GM12878 (cell line): ENCODE measurements around the gene UPF1. TPM values are rescaled to one million over a fixed set of nuclear protein-coding genes. Genes with fewer than 3 reads are reported as not detected.
"Not testable (repeated sequence)": the region's sequence is repeated elsewhere in the genome, so short reads cannot be mapped to it uniquely, and the experiment has no call there.

Source experiments
- ATAC-seq: fragments of 200-7000 bp; cut with Tn5 transposase; 3 replicates; pipeline ENCODE4 v1.9.1; 2020; ENCODE audit warnings: mild to moderate bottlenecking, moderate library complexity
- BruUV-seq: library from RNA; stranded (reverse); fragments of 400-500 nt; replicated peaks from 2 replicates; lab custom pipeline; 2021; lab: Mats Ljungman, UMichigan
- CTCF ChIA-PET: fragments of 300-600 bp; sonication (Branson Sonifier 250); formaldehyde crosslinking; extraction: SDS; loops from one replicate; lab custom pipeline; 2021; ENCODE audit warnings: inconsistent platforms; lab: Yijun Ruan, JAX
- POLR2A ChIA-PET: fragments of 350-600 bp; formaldehyde crosslinking; extraction: SDS; loops from one replicate; lab custom pipeline; 2021; ENCODE audit warnings: inconsistent platforms; lab: Charles Lee
- RAD21 ChIA-PET: fragments of 300-600 bp; sonication (Branson Sonifier 250); formaldehyde crosslinking; loops from one replicate; lab custom pipeline; 2023; ENCODE audit warnings: antibody characterized with exemption; ENCODE audit not compliant: unreplicated experiment; lab: Charles Lee
- SMC1A ChIA-PET: fragments of 300-600 bp; sonication (Branson Sonifier 250); formaldehyde crosslinking; loops from one replicate; lab custom pipeline; 2023; ENCODE audit not compliant: unreplicated experiment, uncharacterized antibody; lab: Charles Lee
- DNase-seq: peaks from one replicate; pipeline ENCODE4 v3.0.0-alpha.2; 2011; ENCODE audit warnings: low read depth, low spot score
- FAIRE-seq: peaks from 3 replicates; lab custom pipeline; 2011; peaks lifted over from hg19 to GRCh38; lab: Jason Lieb, UNC
- H2AFZ ChIP-seq: 2 replicates; pipeline ENCODE4 v1.6.0; 2011; ENCODE audit warnings: low read depth, low read length, control low read depth; ENCODE audit not compliant: control insufficient read depth
- H3K27ac ChIP-seq: 2 replicates; pipeline ENCODE4 v1.5.1; 2011; ENCODE audit warnings: control low read depth; ENCODE audit not compliant: control insufficient read depth, insufficient read depth
- H3K27me3 ChIP-seq, 2 experiments: replicated peaks in 1 of 2; 2 replicates each; pipeline versions ENCODE4 v1.6.0 to v1.6.1; 2011; ENCODE audit warnings: low read length in 1 of 2; ENCODE audit not compliant: control insufficient read depth in 2 of 2, insufficient read depth in 2 of 2
- H3K36me3 ChIP-seq, 2 experiments: 2 replicates each; pipeline ENCODE4 v1.5.1; 2011; ENCODE audit warnings: low read length in 1 of 2; ENCODE audit not compliant: control insufficient read depth in 2 of 2, insufficient read depth in 2 of 2
- H3K4me1 ChIP-seq: 2 replicates; pipeline ENCODE4 v1.6.1; 2011; ENCODE audit warnings: mild to moderate bottlenecking, low read length, moderate library complexity, mixed read lengths; ENCODE audit not compliant: control insufficient read depth, insufficient read depth
- H3K4me2 ChIP-seq: 2 replicates; pipeline ENCODE4 v1.6.0; 2011; ENCODE audit warnings: control low read depth; ENCODE audit not compliant: control insufficient read depth, insufficient read depth
- H3K4me3 ChIP-seq: fragments of 200-600 bp; sonication (generic); 2 replicates; pipeline ENCODE4 v1.5.1; 2016
- H3K79me2 ChIP-seq: 2 replicates; pipeline ENCODE4 v1.6.0; 2011; ENCODE audit warnings: low read length; ENCODE audit not compliant: control insufficient read depth, insufficient read depth
- H3K9ac ChIP-seq: 2 replicates; pipeline ENCODE4 v1.8.0; 2011; ENCODE audit warnings: low read length, control low read depth, mixed read lengths; ENCODE audit not compliant: control insufficient read depth, insufficient read depth
- H3K9me3 ChIP-seq: replicated peaks from 3 replicates; pipeline ENCODE4 v1.5.1; 2011; ENCODE audit warnings: mild to moderate bottlenecking, low read length; ENCODE audit not compliant: control insufficient read depth, insufficient read depth
- H4K20me1 ChIP-seq: 2 replicates; pipeline ENCODE4 v1.6.0; 2011; ENCODE audit not compliant: control insufficient read depth, insufficient read depth
- KLF5 ChIP-seq: fragments of 450-650 bp; IDR thresholded peaks from 2 replicates; pipeline ENCODE4 v1.6.1; 2014; ENCODE audit warnings: mild to moderate bottlenecking; ENCODE audit not compliant: partially characterized antibody
- NBN ChIP-seq: fragments of 450-650 bp; IDR thresholded peaks from 2 replicates; pipeline ENCODE4 v1.6.1; 2016
- NFYA ChIP-seq: IDR thresholded peaks from 2 replicates; pipeline ENCODE4 v1.6.1; 2011; ENCODE audit warnings: low read depth, mild to moderate bottlenecking, low read length, improper control_type of control experiment, borderline replicate concordance
- NRF1 ChIP-seq: conservative IDR thresholded peaks from 2 replicates; pipeline ENCODE4 v1.6.1; 2011; ENCODE audit warnings: mild to moderate bottlenecking, low read depth, low read length, improper control_type of control experiment
- SP1 ChIP-seq: IDR thresholded peaks from one replicate; pipeline ENCODE4 v1.6.1; 2011; ENCODE audit warnings: low read depth, low read length
- SUPT20H ChIP-seq: IDR thresholded peaks from 2 replicates; pipeline ENCODE4 v1.6.1; 2011; ENCODE audit warnings: low read depth, mild to moderate bottlenecking, low read length, moderate library complexity, borderline replicate concordance; ENCODE audit not compliant: control insufficient read depth
- TCF3 ChIP-seq: IDR thresholded peaks from 2 replicates; pipeline ENCODE4 v1.6.1; 2012; ENCODE audit warnings: low read depth, mild to moderate bottlenecking, low read length, borderline replicate concordance; ENCODE audit not compliant: insufficient read depth
- ZNF217 ChIP-seq: fragments of 450-650 bp; IDR thresholded peaks from 2 replicates; pipeline ENCODE4 v1.6.1; 2017; ENCODE audit warnings: antibody characterized with exemption, mild to moderate bottlenecking
- ZNF384 ChIP-seq: IDR thresholded peaks from 2 replicates; pipeline ENCODE4 v1.6.1; 2012; ENCODE audit warnings: low read depth, mild to moderate bottlenecking, low read length, improper control_type of control experiment, borderline replicate concordance
- WGBS: methylation state at CpG from one replicate; pipeline ENCODE4 v1.1.6; 2016; ENCODE audit warnings: low lambda C conversion rate; ENCODE audit not compliant: insufficient replicate concordance, insufficient coverage; ENCODE audit errors: missing lambda C conversion rate; 5-methylcytosine and 5-hydroxymethylcytosine counted together
- in situ Hi-C: fragments of 300-500 bp; cut with MboI; formaldehyde crosslinking; loops from 9 replicates; pipeline ENCODE4 v1.14.3; 2018; ENCODE audit warnings: mixed read lengths
- intact Hi-C: fragments of 100-400 bp; cut with micrococcal nuclease; formaldehyde crosslinking; loops from one replicate; pipeline ENCODE4 v1.14.2; 2022; ENCODE audit not compliant: unreplicated experiment
- polyA plus RNA-seq, 11 experiments: library from polyadenylated mRNA; depleted of rRNA in 4 of 11; unstranded in 6 of 11; stranded (reverse) in 5 of 11; fragments of >200 nt; fragmentation: Nextera tagmentation in 4 of 11; fragmentation: Illumina TruSeq in 1 of 11; extraction: Ambion mirVana in 4 of 11; extraction: Trizol in 1 of 11; gene quantifications; 1 replicate in 1 of 11; 2 replicates in 10 of 11; pipeline versions ENCODE4 v1.2.1 to v1.2.3, GENCODE V29; 2011 to 2016; ENCODE audit warnings: inconsistent platforms in 2 of 11, missing spikeins in 2 of 11, low read depth in 1 of 11
- total RNA-seq, 4 experiments: library from RNA; depleted of rRNA in 3 of 4; stranded (reverse); fragments of >200 nt in 3 of 4; fragmentation: Illumina TruSeq in 1 of 4; extraction: Trizol in 1 of 4; gene quantifications; 2 replicates each; pipeline versions ENCODE4 v1.2.1 to v1.2.3, GENCODE V29; 2013 to 2021
- TF ChIP-seq, protein P1 (sequence below): fragments of 450-650 bp; IDR thresholded peaks from 2 replicates; pipeline ENCODE4 v1.6.1; 2016; ENCODE audit warnings: mild to moderate bottlenecking
- TF ChIP-seq, protein P2 (sequence below): fragments of 450-650 bp; IDR thresholded peaks from 2 replicates; pipeline ENCODE4 v1.6.1; 2014; ENCODE audit warnings: mild to moderate bottlenecking
- TF ChIP-seq, protein P3 (sequence below): IDR thresholded peaks from 2 replicates; pipeline ENCODE4 v1.6.1; 2012; ENCODE audit warnings: low read depth, low read length, improper control_type of control experiment

UPF1 gene
- total and polyA plus RNA-seq, 10 of the 15 experiments (the other 5 are each of a cell fraction or from before 2014, with no cell fraction given) = 0.58 to 80.9 (median 18.7) TPM

DNA sequence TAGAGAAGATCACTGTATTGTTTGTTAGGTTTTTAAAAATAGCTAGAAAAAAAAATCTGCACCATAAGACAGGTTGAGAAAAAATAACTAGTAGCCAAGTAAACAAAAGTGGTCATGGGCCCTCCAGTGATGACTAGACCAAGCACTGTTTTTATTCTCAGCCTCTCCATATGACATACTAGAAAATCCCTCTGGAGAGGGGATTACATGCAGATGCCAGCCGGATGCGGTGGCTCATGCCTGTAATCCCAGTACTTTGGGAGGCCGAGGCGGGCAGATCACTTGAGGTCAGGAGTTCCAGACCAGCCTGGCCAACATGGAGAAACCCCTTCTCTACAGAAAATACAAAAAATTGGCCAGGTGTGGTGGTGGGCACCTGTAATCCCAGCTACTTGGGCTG, 15.1 kb upstream of the UPF1 start:
- H3K4me2 ChIP-seq, in situ Hi-C loops, H4K20me1 ChIP-seq, H3K9me3 ChIP-seq, DNase-seq, H3K36me3 ChIP-seq, H2AFZ ChIP-seq, BruUV-seq, H3K4me3 ChIP-seq, H3K27ac ChIP-seq, H3K79me2 ChIP-seq, RAD21 ChIA-PET, FAIRE-seq, intact Hi-C loops, CTCF ChIA-PET, H3K27me3 ChIP-seq, H3K9ac ChIP-seq, SMC1A ChIA-PET, H3K4me1 ChIP-seq, POLR2A ChIA-PET, ATAC-seq: not testable (repeated sequence)
- WGBS = 50% methylated on average over 4 of the region's 4 CpGs

DNA sequence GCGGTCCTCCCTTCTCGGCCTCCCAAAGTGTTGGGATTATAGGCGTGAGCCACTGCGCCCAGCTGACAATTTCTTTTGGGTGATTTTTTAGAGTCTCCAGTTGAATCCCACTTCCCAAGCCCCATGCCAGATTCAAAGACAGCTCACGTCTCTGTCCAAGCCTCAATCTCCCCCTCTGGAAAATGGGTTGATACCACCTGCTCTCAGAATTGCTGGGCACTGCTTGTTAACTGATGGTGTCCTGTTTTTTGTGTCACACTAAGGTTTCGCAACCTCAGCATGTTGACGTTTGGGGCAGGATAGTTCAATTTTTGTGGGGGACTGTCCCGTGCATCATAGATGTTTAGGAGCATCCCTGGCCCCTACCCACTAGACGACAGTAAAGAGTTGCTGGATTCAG, 14.2 kb upstream of the UPF1 start:
- WGBS = 56% methylated on average over 9 of the region's 9 CpGs
- CTCF ChIA-PET = no interaction called here

More for the DNA sequence above, 14.2 kb upstream of the UPF1 start:
- Histone ChIP-seq H3K4me3 (no peak overlapping the region), H3K4me2 (no peak overlapping the region), H3K9me3 (no peaks in the 10 kb centered on the region), H3K79me2 (no peaks in the 10 kb centered on the region), H3K36me3 (no peaks in the 10 kb centered on the region), H3K9ac (no peak overlapping the region), H4K20me1 (no peaks in the 10 kb centered on the region), H2AFZ (no peak overlapping the region), H3K4me1 (no peaks in the 10 kb centered on the region), H3K27ac (no peak overlapping the region), H3K27me3 (no peaks in the 10 kb centered on the region; a peak in 1 of 4 replicates)
- no TSS peak for BruUV-seq
- DNase-seq = no peak
- no peak for ATAC-seq
- ChIA-PET POLR2A (no interaction called here), RAD21 (no interaction called here), SMC1A (no interaction called here)
- in situ Hi-C loops (no loop called here), intact Hi-C loops (no loop called here)
- TF ChIP-seq NFYA (no peak), NBN (no peak), SUPT20H (no peak), NRF1 (no peak), SP1 (no peak), ZNF384 (no peak), ZNF217 (no peak), TCF3 (no peak), KLF5 (no peak)
- TF ChIP-seq, protein P1, sequence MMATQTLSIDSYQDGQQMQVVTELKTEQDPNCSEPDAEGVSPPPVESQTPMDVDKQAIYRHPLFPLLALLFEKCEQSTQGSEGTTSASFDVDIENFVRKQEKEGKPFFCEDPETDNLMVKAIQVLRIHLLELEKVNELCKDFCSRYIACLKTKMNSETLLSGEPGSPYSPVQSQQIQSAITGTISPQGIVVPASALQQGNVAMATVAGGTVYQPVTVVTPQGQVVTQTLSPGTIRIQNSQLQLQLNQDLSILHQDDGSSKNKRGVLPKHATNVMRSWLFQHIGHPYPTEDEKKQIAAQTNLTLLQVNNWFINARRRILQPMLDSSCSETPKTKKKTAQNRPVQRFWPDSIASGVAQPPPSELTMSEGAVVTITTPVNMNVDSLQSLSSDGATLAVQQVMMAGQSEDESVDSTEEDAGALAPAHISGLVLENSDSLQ = no peak
- TF ChIP-seq, protein P2, sequence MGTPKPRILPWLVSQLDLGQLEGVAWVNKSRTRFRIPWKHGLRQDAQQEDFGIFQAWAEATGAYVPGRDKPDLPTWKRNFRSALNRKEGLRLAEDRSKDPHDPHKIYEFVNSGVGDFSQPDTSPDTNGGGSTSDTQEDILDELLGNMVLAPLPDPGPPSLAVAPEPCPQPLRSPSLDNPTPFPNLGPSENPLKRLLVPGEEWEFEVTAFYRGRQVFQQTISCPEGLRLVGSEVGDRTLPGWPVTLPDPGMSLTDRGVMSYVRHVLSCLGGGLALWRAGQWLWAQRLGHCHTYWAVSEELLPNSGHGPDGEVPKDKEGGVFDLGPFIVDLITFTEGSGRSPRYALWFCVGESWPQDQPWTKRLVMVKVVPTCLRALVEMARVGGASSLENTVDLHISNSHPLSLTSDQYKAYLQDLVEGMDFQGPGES = no peak
- TF ChIP-seq, protein P3, sequence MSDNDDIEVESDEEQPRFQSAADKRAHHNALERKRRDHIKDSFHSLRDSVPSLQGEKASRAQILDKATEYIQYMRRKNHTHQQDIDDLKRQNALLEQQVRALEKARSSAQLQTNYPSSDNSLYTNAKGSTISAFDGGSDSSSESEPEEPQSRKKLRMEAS = no peak
- no peak for FAIRE-seq
